Thoracic aorta (tissue), 2 donors: ENCODE data around the gene ADRA1B. TPM values are rescaled to one million over a fixed set of nuclear protein-coding genes. Genes with fewer than 3 reads are reported as not detected.

ENCODE experiments used
- ATAC-seq: fragments of 150-250 bp; one replicate; pipeline ENCODE4 v1.8.0; 2017; ENCODE audit warnings: low read depth; ENCODE audit not compliant: insufficient number of reproducible peaks, low FRiP score
- DNase-seq: peaks from one replicate; pipeline ENCODE4 v3.0.0-alpha.2; 2020; ENCODE audit warnings: low spot score
- H3K27ac ChIP-seq, 2 donors: fragments of 200-600 bp; sonication (generic); 1 replicate in 1 of 2; 2 replicates in 1 of 2; pipeline ENCODE4 v1.5.1; 2016; ENCODE audit warnings: mild to moderate bottlenecking in 2 of 2, moderate library complexity in 2 of 2
- H3K27me3 ChIP-seq: fragments of 200-600 bp; sonication (generic); replicated peaks from 2 replicates; pipeline ENCODE4 v1.6.0; 2016; ENCODE audit warnings: mild to moderate bottlenecking; ENCODE audit not compliant: insufficient read depth
- H3K36me3 ChIP-seq: fragments of 200-600 bp; sonication (generic); one replicate; pipeline ENCODE4 v1.5.1; 2016
- H3K4me1 ChIP-seq, 2 donors: fragments of 200-600 bp; sonication (generic); 1 replicate in 1 of 2; 2 replicates in 1 of 2; pipeline versions ENCODE4 v1.5.1 to v1.6.0; 2016; ENCODE audit warnings: low read depth in 2 of 2, mild to moderate bottlenecking in 1 of 2; ENCODE audit not compliant: control insufficient read depth in 1 of 2
- H3K4me3 ChIP-seq: fragments of 200-600 bp; sonication (generic); 2 replicates; pipeline ENCODE4 v1.5.1; 2016; ENCODE audit warnings: mild to moderate bottlenecking
- H3K9me3 ChIP-seq: fragments of 200-600 bp; sonication (generic); 2 replicates; pipeline ENCODE4 v1.5.1; 2016
- CTCF ChIP-seq: fragments of 200-600 bp; sonication (generic); IDR thresholded peaks from one replicate; pipeline ENCODE4 v1.5.1; 2019; ENCODE audit warnings: antibody characterized with exemption
- total RNA-seq, 2 donors: library from RNA; depleted of rRNA; stranded (reverse); fragments of >200 nt; gene quantifications; one replicate each; pipeline versions ENCODE4 v1.1.0 to v1.2.3, GENCODE V29; 2016

Gene ADRA1B
- total RNA-seq, 2 donors from 2014 or later, result 14.8 to 53.3 TPM

GRCh38 chr5:159912033-159912800 lies 4.1 kb upstream of the ADRA1B start:
- H3K4me3 ChIP-seq, result no peak overlapping the region
- no peaks in the 10 kb centered on the region for H3K36me3 ChIP-seq
- peak overlapping the region; percentile 89 to 93 for H3K27ac ChIP-seq
- DNase-seq (no peak), ATAC-seq (peak; percentile 58)
- H3K4me1 ChIP-seq, result peaks cover 25 to 78% of the 10 kb centered on the region in 2 donors
- no peak for TF ChIP-seq CTCF
- no peaks in the 10 kb centered on the region for H3K9me3 ChIP-seq
- no peaks in the 10 kb centered on the region for H3K27me3 ChIP-seq

- no peak for TF ChIP-seq CTCF
- Histone ChIP-seq H3K27ac (peak overlapping the region; percentile 89 to 93), H3K9me3 (no peaks in the 10 kb centered on the region), H3K4me1 (peaks cover 25 to 78% of the 10 kb centered on the region in 2 donors), H3K36me3 (no peaks in the 10 kb centered on the region), H3K27me3 (no peaks in the 10 kb centered on the region), H3K4me3 (no peak overlapping the region)
- ATAC-seq (no peak), DNase-seq (no peak)
These were observed 3.2 kb upstream of the ADRA1B start for GRCh38 chr5:159913048-159913447.

- no peaks in the 10 kb centered on the region for H3K9me3 ChIP-seq
- ATAC-seq (no peak), DNase-seq (no peak)
- H3K4me3 ChIP-seq, result no peak overlapping the region
- H3K4me1 ChIP-seq, result peaks cover 25 to 73% of the 10 kb centered on the region in 2 donors
- no peaks in the 10 kb centered on the region for H3K36me3 ChIP-seq
- no peak for TF ChIP-seq CTCF
- H3K27me3 ChIP-seq, result no peaks in the 10 kb centered on the region
- H3K27ac ChIP-seq, result peak overlapping the region; percentile 89 to 93
These were observed 2.8 kb upstream of the ADRA1B start for GRCh38 chr5:159913501-159913900.

GRCh38 chr5:159916841-159917761 lies 819 bp downstream of the ADRA1B start:
- H3K9me3 ChIP-seq, result no peaks in the 10 kb centered on the region
- ATAC-seq (no peak), DNase-seq (no peak)
- peak overlapping the region; percentile 73 for H3K4me3 ChIP-seq
- peak overlapping the region; percentile 89 to 93 for H3K27ac ChIP-seq
- H3K36me3 ChIP-seq, result no peaks in the 10 kb centered on the region
- TF ChIP-seq CTCF, result no peak
- H3K27me3 ChIP-seq, result no peaks in the 10 kb centered on the region
- H3K4me1 ChIP-seq, result peaks cover 15 to 71% of the 10 kb centered on the region in 2 donors

- ATAC-seq (no peak), DNase-seq (no peak)
- Histone ChIP-seq H3K27me3 (no peaks in the 10 kb centered on the region), H3K36me3 (no peaks in the 10 kb centered on the region), H3K9me3 (no peaks in the 10 kb centered on the region), H3K27ac (peak overlapping the region; percentile 89 to 93), H3K4me3 (peak overlapping the region; percentile 73), H3K4me1 (peaks cover 11 to 70% of the 10 kb centered on the region in 2 donors)
- TF ChIP-seq CTCF, result no peak
These were observed 1.7 kb downstream of the ADRA1B start for GRCh38 chr5:159917994-159918393.
